ENCODE measurements around the gene PABPN1L.

GRCh38 chr16:88821168-88821850 is 45.2 kb downstream of the PABPN1L start:
- TF ChIP-seq MTA1 (CRISPR knock-in tag; IDR thresholded peaks at IDR 0.05; ENCODE audit: borderline replicate concordance), result no peak
- TF ChIP-seq ZNF33A (CRISPR knock-in tag; IDR thresholded peaks at IDR 0.05; ENCODE audit: borderline replicate concordance), result no peak
- TF ChIP-seq SMC3 (IDR thresholded peaks at IDR 0.05; ENCODE audit: low read length), result no peak; the same call in 1 of the 2 replicates
- TF ChIP-seq DPF2 (CRISPR knock-in tag; IDR thresholded peaks at IDR 0.05; ENCODE audit: borderline replicate concordance, low read depth), result no peak
- TF ChIP-seq, protein P1, sequence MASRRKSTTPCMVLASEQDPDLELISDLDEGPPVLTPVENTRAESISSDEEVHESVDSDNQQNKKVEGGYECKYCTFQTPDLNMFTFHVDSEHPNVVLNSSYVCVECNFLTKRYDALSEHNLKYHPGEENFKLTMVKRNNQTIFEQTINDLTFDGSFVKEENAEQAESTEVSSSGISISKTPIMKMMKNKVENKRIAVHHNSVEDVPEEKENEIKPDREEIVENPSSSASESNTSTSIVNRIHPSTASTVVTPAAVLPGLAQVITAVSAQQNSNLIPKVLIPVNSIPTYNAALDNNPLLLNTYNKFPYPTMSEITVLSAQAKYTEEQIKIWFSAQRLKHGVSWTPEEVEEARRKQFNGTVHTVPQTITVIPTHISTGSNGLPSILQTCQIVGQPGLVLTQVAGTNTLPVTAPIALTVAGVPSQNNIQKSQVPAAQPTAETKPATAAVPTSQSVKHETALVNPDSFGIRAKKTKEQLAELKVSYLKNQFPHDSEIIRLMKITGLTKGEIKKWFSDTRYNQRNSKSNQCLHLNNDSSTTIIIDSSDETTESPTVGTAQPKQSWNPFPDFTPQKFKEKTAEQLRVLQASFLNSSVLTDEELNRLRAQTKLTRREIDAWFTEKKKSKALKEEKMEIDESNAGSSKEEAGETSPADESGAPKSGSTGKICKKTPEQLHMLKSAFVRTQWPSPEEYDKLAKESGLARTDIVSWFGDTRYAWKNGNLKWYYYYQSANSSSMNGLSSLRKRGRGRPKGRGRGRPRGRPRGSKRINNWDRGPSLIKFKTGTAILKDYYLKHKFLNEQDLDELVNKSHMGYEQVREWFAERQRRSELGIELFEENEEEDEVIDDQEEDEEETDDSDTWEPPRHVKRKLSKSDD (CRISPR knock-in tag; IDR thresholded peaks at IDR 0.05; ENCODE audit: low read depth), result no peak
- no peak for TF ChIP-seq ZNF207 (IDR thresholded peaks at IDR 0.05; ENCODE audit: borderline replicate concordance)

Data from HepG2 (cell line).